HEK293T (cell line): ENCODE data around the gene ST6GALNAC4.
A peak's percentile ranks its signal among the peaks of the same experiment; 100 is the strongest.

Experiments
- CTCF ChIA-PET: fragments of 350-600 bp; formaldehyde crosslinking; extraction: SDS; loops from one replicate; lab custom pipeline; 2021; ENCODE audit warnings: antibody characterized with exemption, inconsistent platforms; lab: Yijun Ruan, JAX
- POLR2A ChIA-PET: fragments of 350-600 bp; formaldehyde crosslinking; extraction: SDS; loops from one replicate; lab custom pipeline; 2020; ENCODE audit warnings: antibody characterized with exemption, inconsistent platforms; lab: Yijun Ruan, JAX
- DNase-seq: peaks from one replicate; pipeline ENCODE4 v3.0.0; 2012; ENCODE audit warnings: mixed read lengths; ENCODE audit errors: extremely low spot score
- ARNT ChIP-seq: fragments of 450-650 bp; IDR thresholded peaks from 2 replicates; pipeline ENCODE4 v1.6.1; 2017; ENCODE audit warnings: mild to moderate bottlenecking
- BHLHE40 ChIP-seq: fragments of 450-650 bp; IDR thresholded peaks from 2 replicates; pipeline ENCODE4 v1.6.1; 2016; ENCODE audit warnings: mild to moderate bottlenecking, moderate library complexity, borderline replicate concordance
- CTBP1 ChIP-seq: fragments of 450-650 bp; IDR thresholded peaks from 2 replicates; pipeline ENCODE4 v1.6.1; 2016; ENCODE audit warnings: borderline replicate concordance
- ELF4 ChIP-seq: fragments of 450-650 bp; IDR thresholded peaks from 2 replicates; pipeline ENCODE4 v1.6.1; 2017; ENCODE audit warnings: antibody characterized with exemption
- FOXA1 ChIP-seq: fragments of 450-650 bp; IDR thresholded peaks from 2 replicates; pipeline ENCODE4 v1.6.1; 2016; ENCODE audit warnings: mild to moderate bottlenecking
- FOXK2 ChIP-seq: fragments of 450-650 bp; IDR thresholded peaks from 2 replicates; pipeline ENCODE4 v1.6.1; 2016; ENCODE audit warnings: mild to moderate bottlenecking
- FOXM1 ChIP-seq: fragments of 450-650 bp; IDR thresholded peaks from 2 replicates; pipeline ENCODE4 v1.6.1; 2017; ENCODE audit warnings: mild to moderate bottlenecking, borderline replicate concordance
- HDGF ChIP-seq: fragments of 450-650 bp; IDR thresholded peaks from 2 replicates; pipeline ENCODE4 v1.6.1; 2017; ENCODE audit warnings: antibody characterized with exemption, borderline replicate concordance
- L3MBTL2 ChIP-seq: fragments of 450-650 bp; conservative IDR thresholded peaks from 2 replicates; pipeline ENCODE4 v1.6.1; 2016; ENCODE audit warnings: mild to moderate bottlenecking
- LEF1 ChIP-seq: fragments of 450-650 bp; IDR thresholded peaks from 2 replicates; pipeline ENCODE4 v1.6.1; 2017; ENCODE audit warnings: mild to moderate bottlenecking, borderline replicate concordance
- NFRKB ChIP-seq: fragments of 450-650 bp; IDR thresholded peaks from 2 replicates; pipeline ENCODE4 v1.6.1; 2016; ENCODE audit warnings: mild to moderate bottlenecking, moderate library complexity
- SP1 ChIP-seq: fragments of 450-650 bp; IDR thresholded peaks from 2 replicates; pipeline ENCODE4 v1.6.1; 2017
- SUZ12 ChIP-seq: fragments of 450-650 bp; IDR thresholded peaks from 2 replicates; pipeline ENCODE4 v1.6.1; 2016; ENCODE audit warnings: mild to moderate bottlenecking
- TARDBP ChIP-seq: fragments of 450-650 bp; IDR thresholded peaks from 2 replicates; pipeline ENCODE4 v1.6.1; 2016
- ZNF384 ChIP-seq: fragments of 450-650 bp; IDR thresholded peaks from 2 replicates; pipeline ENCODE4 v1.6.1; 2016
- TF ChIP-seq, protein P1 (sequence below): fragments of 450-650 bp; IDR thresholded peaks from 2 replicates; pipeline ENCODE4 v1.6.1; 2016

Gene ST6GALNAC4

DNA sequence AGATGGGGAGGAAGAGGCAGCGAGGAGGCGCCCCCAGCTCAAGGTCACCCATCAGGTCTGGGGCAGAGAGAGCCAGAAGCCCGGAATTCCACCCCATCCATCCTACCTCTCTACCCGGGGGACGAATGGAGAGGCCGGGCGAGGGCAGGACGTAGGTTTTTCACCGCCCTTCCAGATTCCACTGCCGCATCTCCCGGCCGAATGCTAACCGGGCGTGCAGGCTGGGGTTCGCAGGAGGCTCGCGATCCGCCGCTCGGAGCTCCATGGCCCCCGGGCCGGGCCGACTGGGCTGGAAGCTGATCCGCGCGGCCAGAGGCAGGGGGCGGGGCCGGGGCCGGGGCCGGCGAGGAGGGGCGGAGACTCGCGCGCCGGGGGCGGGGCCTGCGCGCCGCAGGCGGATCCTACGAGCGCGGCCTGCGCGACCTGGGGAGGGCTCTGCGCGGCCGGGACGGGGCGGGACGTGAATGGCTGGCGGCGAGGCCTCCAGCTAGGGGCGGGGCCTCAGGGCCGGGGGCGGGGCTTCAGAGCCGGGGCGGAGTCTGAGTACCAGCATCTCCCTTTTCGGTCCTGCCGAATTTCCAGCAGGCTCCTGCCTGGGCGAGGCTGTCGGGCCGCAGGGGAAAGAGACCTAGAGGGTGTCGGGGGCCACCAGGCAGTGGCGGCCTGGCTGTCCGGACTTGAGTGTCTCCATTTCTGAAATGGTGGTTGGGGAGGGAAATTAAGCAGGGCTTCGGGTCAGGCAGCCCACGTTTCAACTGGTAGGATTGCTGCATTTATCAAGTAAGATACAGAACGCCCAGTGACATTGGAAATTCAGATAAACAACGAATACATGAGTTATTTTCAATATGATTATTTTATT, at the start of gene ST6GALNAC4:
Gene ST6GALNAC4 (minus strand): TSS at position 322 of the 862 bp plus-strand sequence. CDS start 622 bp downstream, outside the sequence.
- ChIA-PET CTCF (interaction anchor here (1.4 kb wide), 1 partner anchor 272 kb away, joined by 3 read pairs; no protein-coding TSS in a partner anchor), POLR2A (interaction anchor here (0.6 to 1.8 kb wide), 4 partner anchors 18 to 40 kb away, joined by 3 to 8 read pairs (median 7); partner anchors contain the start of genes AK1 and ST6GALNAC6)
- DNase-seq, result peak; percentile 99
- no peak for TF ChIP-seq SUZ12
- no peak for TF ChIP-seq L3MBTL2
- no peak for TF ChIP-seq LEF1
- no peak for TF ChIP-seq CTBP1
- no peak for TF ChIP-seq SP1
- TF ChIP-seq FOXK2, result no peak
- TF ChIP-seq, protein P1, sequence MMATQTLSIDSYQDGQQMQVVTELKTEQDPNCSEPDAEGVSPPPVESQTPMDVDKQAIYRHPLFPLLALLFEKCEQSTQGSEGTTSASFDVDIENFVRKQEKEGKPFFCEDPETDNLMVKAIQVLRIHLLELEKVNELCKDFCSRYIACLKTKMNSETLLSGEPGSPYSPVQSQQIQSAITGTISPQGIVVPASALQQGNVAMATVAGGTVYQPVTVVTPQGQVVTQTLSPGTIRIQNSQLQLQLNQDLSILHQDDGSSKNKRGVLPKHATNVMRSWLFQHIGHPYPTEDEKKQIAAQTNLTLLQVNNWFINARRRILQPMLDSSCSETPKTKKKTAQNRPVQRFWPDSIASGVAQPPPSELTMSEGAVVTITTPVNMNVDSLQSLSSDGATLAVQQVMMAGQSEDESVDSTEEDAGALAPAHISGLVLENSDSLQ, result no peak
- TF ChIP-seq BHLHE40, result no peak
- TF ChIP-seq NFRKB, result no peak
- TF ChIP-seq ZNF384, result no peak
- TF ChIP-seq ELF4, result no peak
- TF ChIP-seq TARDBP, result no peak
- no peak for TF ChIP-seq HDGF
- TF ChIP-seq FOXA1, result no peak
- TF ChIP-seq FOXM1, result no peak

DNA sequence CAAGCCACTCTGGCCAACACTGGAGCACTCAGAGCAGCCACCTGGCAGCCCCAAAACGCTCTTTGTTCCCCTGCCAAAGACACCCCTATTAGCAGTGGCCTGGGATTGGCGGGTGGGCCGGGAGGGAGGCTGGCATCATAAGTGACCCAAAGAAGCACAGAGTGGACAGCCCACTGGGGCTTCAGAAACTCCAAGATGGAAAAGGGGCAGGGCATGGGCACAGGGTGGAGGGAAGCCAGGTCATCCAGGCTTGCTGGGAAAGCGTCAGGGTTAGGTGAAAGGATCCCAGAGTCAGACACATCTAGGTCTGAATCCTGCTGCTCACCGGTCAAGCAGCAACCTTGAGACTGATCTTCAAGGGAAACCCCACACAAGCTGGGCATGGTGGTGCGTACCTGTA, 49.1 kb upstream of the ST6GALNAC4 start:
- DNase-seq, result no peak
- ChIA-PET CTCF (interaction anchor here (1.1 kb wide), 1 partner anchor 22 kb away, joined by 4 read pairs; no protein-coding TSS in a partner anchor), POLR2A (no interaction called here)
- TF ChIP-seq TARDBP, result no peak

GRCh38 chr9:127963359-127964064, 46.7 kb upstream of the ST6GALNAC4 start:
- no peak for DNase-seq
- TF ChIP-seq, protein P1, result peak; percentile 64; the same call in 1 of the 2 replicates
- no peak for TF ChIP-seq NFRKB
- TF ChIP-seq ARNT, result no peak
- ChIA-PET CTCF (interaction anchor here (0.7 to 1.1 kb wide), 2 partner anchors 20 to 21 kb away, joined by 4 to 5 read pairs; no protein-coding TSS in a partner anchor), POLR2A (interaction anchor here (1.4 to 1.5 kb wide), 2 partner anchors 17 to 20 kb away, joined by 4 read pairs; partner anchors contain the start of gene EEIG1)

- POLR2A ChIA-PET, result interaction anchor here (1.4 to 1.5 kb wide), 2 partner anchors 18 to 19 kb away, joined by 4 read pairs; partner anchors contain the start of gene EEIG1
These were observed 46.2 kb upstream of the ST6GALNAC4 start for GRCh38 chr9:127963041-127963358.

GRCh38 chr9:127962278-127962677, 45.4 kb upstream of the ST6GALNAC4 start:
- DNase-seq, result no peak
- POLR2A ChIA-PET, result interaction anchor here (1.4 kb wide), 1 partner anchor 18 kb away, joined by 4 read pairs; no protein-coding TSS in a partner anchor

More at GRCh38 chr9:127963041-127963358, 46.2 kb upstream of the ST6GALNAC4 start:
- TF ChIP-seq ARNT, result no peak
- TF ChIP-seq SP1, result no peak
- no peak for TF ChIP-seq NFRKB
- no peak for TF ChIP-seq CTBP1
- TF ChIP-seq L3MBTL2, result no peak
- TF ChIP-seq, protein P1, result no peak
- TF ChIP-seq TARDBP, result no peak
- TF ChIP-seq FOXA1, result no peak
- DNase-seq, result no peak
- CTCF ChIA-PET, result interaction anchor here (1.1 kb wide), 1 partner anchor 19 kb away, joined by 4 read pairs; no protein-coding TSS in a partner anchor

More at GRCh38 chr9:127962278-127962677, 45.4 kb upstream of the ST6GALNAC4 start:
- TF ChIP-seq TARDBP, result no peak
- TF ChIP-seq, protein P1, result no peak
- no peak for TF ChIP-seq BHLHE40
- no peak for TF ChIP-seq NFRKB
- TF ChIP-seq ARNT, result no peak
- no peak for TF ChIP-seq FOXA1
- no peak for TF ChIP-seq L3MBTL2
- TF ChIP-seq ZNF384, result no peak
- no peak for TF ChIP-seq HDGF
- TF ChIP-seq SP1, result no peak
- TF ChIP-seq FOXM1, result no peak
- TF ChIP-seq LEF1, result no peak
- TF ChIP-seq FOXK2, result no peak
- no peak for TF ChIP-seq SUZ12
- no peak for TF ChIP-seq CTBP1
- TF ChIP-seq ELF4, result no peak
- CTCF ChIA-PET, result interaction anchor here (1.1 kb wide), 1 partner anchor 19 kb away, joined by 4 read pairs; no protein-coding TSS in a partner anchor
